GM21717 (cell line): ENCODE results near the gene ZBTB40.

Experiments
- ATAC-seq: cut with Tn5 transposase; IDR thresholded peaks from one replicate; pipeline ENCODE4 v1.9.1; 2021; ENCODE audit warnings: mild to moderate bottlenecking, moderate library complexity; ENCODE audit not compliant: unreplicated experiment

Gene ZBTB40

GRCh38 chr1:22462928-22463327, 11.3 kb downstream of the ZBTB40 start:
- ATAC-seq: no peak

GRCh38 chr1:22465015-22465565, 13.4 kb downstream of the ZBTB40 start:
- no peak for ATAC-seq

- ATAC-seq: no peak
Measured at GRCh38 chr1:22465671-22466070, 14.0 kb downstream of the ZBTB40 start.

GRCh38 chr1:22470227-22470626, 18.6 kb downstream of the ZBTB40 start:
- no peak for ATAC-seq

GRCh38 chr1:22471078-22471477, 19.4 kb downstream of the ZBTB40 start:
- no peak for ATAC-seq

- ATAC-seq: no peak
Measured at GRCh38 chr1:22471610-22472009, 20.0 kb downstream of the ZBTB40 start.

- no peak for ATAC-seq
Measured at GRCh38 chr1:22472596-22472995, 20.9 kb downstream of the ZBTB40 start.

GRCh38 chr1:22473952-22474351, 22.3 kb downstream of the ZBTB40 start:
- ATAC-seq: no peak

- ATAC-seq: no peak
Measured at GRCh38 chr1:22476566-22476965, 24.9 kb downstream of the ZBTB40 start.

- ATAC-seq: no peak
Measured at GRCh38 chr1:22483121-22483520, 31.5 kb downstream of the ZBTB40 start.

- ATAC-seq: no peak
Measured at GRCh38 chr1:22484706-22485345, 33.2 kb downstream of the ZBTB40 start.

- no peak for ATAC-seq
Measured at GRCh38 chr1:22485431-22485830, 33.8 kb downstream of the ZBTB40 start.

GRCh38 chr1:22487781-22488180, 36.1 kb downstream of the ZBTB40 start:
- no peak for ATAC-seq

- no peak for ATAC-seq
Measured at GRCh38 chr1:22488319-22488718, 36.7 kb downstream of the ZBTB40 start.

- no peak for ATAC-seq
Measured at GRCh38 chr1:22489278-22489677, 37.6 kb downstream of the ZBTB40 start.

- ATAC-seq: no peak
Measured at GRCh38 chr1:22489823-22490222, 38.2 kb downstream of the ZBTB40 start.

GRCh38 chr1:22490309-22490708, 38.7 kb downstream of the ZBTB40 start:
- no peak for ATAC-seq

- ATAC-seq: no peak
Measured at GRCh38 chr1:22491995-22492715, 40.5 kb downstream of the ZBTB40 start.

- no peak for ATAC-seq
Measured at GRCh38 chr1:22494144-22494543, 42.5 kb downstream of the ZBTB40 start.

- ATAC-seq: no peak
Measured at GRCh38 chr1:22494943-22495579, 43.4 kb downstream of the ZBTB40 start.

GRCh38 chr1:22496536-22497160, 45.0 kb downstream of the ZBTB40 start:
- no peak for ATAC-seq
